Fibroblast of skin of right biceps (primary cell): ENCODE results near the gene IL1RAP.

Source experiments
- DNase-seq: peaks from one replicate; pipeline ENCODE4 v3.0.0-alpha.2; 2013

Gene IL1RAP

GRCh38 chr3:190545191-190545590 lies 31.3 kb downstream of the IL1RAP start:
- DNase-seq, result no peak

DNA sequence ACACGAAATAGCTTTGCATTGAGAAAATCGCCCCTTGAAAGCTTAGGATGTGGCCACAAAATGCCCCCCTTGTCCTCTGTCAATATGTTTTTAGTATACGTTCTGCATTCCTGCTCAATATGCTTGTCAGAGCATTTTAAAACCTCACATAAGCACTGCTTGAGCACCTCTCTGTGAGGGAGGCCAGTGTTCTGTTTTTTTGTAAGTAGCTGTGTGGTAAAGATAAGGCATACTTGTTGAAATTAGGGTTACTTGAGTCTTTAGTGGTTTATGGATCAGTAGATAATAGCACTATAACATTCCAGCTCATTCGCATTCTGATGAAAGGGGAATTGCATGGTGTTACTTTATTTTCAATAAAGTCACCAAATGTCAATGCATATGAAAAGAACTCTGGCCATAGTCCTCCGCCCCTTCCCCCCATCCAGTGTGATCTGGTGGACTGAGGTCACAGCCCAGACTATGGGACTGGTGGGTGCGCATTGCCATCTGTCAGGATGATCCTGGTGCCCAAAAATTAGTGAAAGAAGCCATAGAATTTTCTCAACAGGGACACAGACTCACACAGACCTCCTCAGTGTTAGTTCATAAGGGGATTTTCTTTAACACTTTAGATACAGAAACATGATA lies 33.1 kb downstream of the IL1RAP start:
- no peak for DNase-seq

DNA sequence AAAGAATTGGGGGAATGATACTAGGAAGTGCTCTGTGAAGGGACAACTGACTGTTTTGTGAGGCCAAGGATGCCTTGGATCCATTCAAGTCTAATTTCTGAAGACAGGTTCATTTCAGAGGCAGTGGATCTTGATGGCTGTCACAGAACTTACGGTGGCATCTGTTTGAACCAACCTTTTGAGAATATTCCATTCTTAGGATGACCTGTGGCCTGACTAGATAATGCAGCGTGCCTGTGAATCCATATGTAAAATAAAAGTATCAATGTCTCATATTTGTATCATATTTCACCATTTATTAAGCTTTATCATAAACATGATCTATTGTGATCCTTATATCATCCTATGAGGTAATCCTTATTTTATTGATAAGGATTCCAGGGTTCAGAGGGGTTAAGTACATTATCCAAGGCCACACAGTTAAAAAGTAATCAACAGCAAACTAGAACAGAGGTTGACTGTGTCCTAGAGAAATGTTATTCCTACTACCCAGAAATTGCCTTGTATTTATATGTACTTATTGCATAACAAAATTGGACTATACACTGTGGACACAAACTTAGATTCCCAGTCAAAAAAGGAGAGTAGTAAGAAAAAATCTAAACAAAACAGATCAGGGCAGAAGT lies 34.3 kb downstream of the IL1RAP start:
- DNase-seq, result no peak

DNA sequence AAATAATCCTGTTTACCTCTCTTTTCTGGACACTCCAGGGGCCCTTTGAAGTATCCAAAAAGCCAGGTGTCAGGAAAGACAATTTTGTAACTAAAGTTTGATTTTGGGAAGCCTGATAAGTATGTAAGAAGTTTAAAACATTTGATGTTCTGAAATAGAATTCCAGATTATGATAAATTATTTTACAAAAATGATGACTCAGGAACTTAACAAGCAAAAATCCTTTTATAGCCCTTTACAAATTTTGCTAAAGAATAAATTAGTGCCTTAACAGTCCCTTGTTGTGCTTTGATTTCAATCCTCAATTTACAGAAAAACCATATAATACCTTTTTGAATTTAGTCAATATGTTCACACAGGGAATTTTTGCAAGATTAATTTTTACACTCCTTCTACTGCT lies 38.1 kb downstream of the IL1RAP start:
- DNase-seq, result no peak

DNA sequence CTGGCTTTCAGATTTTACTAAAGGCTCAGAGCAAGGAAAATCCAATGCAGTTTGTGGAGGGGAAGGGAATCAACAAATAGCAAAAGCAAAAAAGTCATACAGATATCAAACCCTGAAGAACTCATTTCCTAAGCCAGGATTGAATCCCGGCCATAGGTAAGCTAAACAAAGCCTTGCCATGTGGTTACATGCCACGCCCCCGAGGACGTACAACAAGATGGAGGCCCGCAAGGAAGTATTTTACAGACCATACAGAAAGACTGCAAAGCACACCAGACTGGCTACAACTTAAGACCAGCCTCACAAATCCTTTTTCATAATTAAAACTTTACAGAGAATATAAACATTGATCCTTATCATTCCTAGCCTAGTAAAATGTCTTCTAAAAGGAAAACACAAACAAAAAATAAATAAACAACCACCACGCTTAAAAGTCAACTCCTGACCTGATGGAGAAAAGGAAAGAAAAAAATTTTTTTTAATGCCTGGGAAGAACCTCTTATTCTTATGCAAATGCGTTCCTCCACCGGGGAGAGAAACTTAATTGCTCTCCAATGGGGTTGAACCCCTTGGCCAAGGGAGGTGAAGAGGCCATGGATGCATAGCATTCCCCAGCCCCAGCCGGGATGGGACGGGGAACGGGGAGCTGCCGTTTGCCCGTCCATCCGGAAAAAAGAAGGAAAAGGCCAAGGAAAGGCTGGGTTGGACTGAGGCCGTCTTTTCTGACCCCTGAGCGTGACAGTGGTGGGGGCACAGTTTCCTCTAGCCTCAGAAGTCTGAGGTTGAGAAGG lies 39.3 kb downstream of the IL1RAP start:
- no peak for DNase-seq

DNA sequence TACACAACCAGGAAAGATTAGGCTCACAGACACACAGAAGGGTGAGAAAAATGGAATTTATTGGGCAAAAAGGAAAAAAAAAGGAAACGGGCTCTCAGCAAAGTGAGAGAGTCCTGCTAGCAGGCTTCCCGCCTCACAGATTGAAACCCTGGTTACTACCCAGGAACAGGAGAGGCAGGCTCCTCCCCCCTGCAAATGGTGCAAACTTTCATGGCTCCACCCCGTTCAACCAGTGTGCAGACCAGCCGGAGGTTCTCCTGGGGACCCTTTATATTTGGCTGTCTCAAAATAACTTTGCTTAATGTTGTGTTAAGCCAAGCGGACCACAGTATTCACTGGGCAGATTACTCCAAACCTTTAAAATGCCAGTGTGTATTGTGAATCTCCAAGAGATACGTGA lies 40.3 kb downstream of the IL1RAP start:
- no peak for DNase-seq

- DNase-seq, result no peak
Measured at GRCh38 chr3:190556351-190556750, 42.5 kb downstream of the IL1RAP start.

DNA sequence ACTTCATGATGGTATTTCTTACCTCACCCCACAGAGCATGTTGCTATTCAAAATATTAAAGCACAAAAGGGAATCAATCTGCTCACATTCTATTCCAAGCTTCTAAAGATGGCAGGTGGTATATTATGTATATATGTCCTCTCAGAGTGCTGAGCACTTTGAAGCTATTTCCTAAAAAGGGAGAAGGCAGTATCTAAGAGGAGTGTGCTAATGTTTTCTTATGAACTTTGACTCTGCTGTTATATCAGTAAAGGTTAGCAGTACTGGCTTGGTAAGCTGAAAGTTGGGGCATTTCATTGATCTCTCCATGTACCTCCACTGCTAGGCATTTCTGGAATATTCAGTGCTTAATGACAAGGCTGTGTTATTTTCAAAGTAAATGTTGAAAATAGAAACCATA lies 43.4 kb downstream of the IL1RAP start:
- DNase-seq, result no peak

DNA sequence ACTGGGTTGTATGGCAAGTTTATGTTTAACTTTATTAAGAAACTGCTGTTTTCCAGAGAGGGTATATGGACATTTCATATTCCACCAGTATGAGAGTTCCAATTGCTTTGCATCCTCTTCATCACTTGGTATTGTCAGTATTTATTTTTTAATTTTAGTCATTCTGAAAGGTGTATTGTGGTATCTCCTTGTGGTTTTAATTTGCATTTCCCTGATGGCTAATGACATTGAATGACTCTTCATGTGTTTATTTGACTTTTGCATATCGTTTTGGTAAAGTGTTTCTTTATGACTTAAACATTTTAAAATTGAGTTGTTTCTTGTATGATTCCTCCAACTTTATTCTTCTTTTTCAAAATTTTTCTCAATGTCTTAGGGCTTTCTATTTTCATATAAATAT lies 44.4 kb downstream of the IL1RAP start:
- no peak for DNase-seq

- DNase-seq, result no peak
Measured at GRCh38 chr3:190558796-190559195, 44.9 kb downstream of the IL1RAP start.

GRCh38 chr3:190560013-190560895 lies 46.4 kb downstream of the IL1RAP start:
- no peak for DNase-seq

DNA sequence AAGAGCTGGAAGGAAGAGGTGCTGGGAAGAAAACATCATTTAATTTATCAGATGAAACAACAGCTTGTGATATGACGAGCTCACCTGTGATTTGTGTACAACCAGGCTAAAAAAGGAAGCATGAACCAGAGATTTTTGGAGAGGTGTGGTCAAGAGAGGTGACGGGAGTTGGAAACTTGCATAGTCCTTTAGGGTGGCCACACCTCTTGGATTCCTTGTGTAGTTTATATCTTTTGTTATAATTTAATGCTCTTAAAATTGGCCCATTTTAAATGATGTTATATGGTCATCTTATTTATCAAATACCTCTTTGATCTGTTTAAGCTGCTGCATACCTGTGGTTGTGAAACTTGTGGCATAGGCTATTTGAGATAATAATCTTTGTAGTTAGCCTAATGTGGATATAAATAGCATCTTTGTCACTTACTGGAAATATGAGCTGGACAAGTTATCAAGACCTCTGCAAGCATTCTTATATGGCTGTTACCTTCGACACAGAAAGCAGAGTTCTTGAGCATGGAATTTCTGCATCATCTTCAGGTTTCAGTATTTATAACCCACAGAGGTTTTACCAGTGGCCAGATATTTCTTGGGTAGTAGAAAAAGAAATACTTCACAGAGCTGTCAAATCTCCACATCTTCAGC lies 49.1 kb downstream of the IL1RAP start:
- peak; percentile 52 for DNase-seq

DNA sequence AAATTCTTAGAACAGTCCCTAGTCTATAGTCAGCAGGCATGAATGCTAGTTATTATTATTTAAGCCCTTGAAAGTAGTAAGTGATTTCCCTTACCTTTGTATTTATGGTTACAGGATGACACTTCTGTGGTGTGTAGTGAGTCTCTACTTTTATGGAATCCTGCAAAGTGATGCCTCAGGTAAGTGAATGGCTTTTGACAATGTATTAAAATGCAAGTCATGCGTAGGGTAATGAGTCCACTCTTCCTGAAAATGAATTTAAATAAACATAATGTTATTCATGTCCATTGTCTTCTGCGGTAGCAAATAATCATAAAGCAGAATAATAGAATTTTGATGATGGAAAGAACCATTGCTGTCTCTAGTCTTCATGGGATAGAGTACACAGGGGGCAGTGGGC lies 50.3 kb downstream of the IL1RAP start:
- DNase-seq, result no peak

DNA sequence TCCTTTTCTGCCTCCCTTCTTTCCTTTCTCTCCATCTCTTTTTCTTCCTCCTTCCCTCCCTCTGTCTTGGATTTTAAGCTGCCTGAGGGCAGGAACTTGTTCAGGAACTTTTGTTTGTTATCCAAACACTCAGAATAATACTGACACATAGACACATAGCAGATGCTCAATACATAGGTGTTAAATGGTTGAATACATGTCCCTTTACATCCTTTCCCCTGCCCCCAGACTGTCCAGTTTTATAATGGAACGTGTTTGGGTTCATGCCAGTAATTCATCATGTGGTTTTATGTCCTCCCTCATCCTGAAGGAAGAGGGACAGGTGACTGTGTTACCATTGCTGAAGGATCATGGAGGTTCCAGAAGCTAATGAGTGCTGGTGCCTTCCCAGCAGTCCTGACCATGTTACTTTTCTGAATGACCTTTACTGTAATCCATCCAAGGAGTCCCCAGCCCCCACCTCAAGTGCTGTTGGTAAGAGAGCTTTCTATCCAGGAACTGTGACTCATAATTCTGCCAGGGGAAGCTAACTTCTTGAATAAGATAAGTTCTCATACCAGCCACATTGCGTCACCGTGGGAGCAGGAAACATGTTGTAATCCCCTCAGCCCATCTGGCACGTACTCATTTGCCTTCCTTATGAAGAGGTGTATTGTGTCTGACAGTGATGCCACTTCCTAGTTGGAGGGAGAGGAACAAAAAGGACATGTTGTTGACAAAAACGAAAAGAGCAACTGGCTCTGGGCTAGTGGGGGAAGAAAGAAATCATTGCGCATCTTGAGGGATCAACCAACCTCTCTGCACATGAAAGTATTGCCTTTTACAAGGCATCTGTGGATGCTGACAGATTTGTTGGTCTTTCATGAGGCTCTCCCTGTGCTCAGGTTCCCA lies 52.4 kb downstream of the IL1RAP start:
- peak; percentile 100 for DNase-seq

GRCh38 chr3:190568036-190568435 lies 54.2 kb downstream of the IL1RAP start:
- no peak for DNase-seq

GRCh38 chr3:190574473-190574872 lies 60.6 kb downstream of the IL1RAP start:
- no peak for DNase-seq

DNA sequence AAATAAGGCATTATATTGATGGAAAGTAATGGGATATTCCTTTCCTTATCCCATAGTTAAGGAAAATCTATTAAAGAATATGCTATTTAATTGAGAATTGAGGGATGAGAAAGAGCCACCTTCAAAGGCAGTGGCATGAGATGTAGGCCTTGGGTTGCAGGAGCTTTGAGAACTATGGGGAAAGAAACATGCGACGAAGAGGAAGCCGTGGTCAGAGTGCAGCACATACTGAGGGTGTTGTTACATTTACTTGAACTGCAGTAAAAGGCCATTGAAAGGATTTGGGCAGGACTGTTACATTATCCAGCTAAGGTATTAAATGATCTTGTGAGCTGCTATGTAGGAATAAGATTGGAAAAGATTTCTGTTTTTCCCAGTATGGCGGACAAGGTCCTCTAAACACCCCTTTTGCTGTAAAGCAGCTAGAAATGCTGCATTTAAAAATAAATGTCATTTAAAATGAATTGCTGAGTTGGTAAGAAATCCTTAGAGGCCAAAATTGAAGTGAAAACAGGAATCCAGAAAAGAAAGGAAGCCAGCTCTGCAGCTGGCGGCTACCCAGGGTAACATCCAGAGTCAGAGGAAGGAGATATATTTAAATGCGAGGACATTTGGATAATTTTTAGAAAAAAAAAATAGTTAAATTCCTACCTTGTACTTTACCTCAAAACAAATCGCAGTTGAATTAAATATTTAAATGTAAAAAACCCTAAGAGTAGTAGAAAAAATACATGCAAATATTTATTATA lies 61.7 kb downstream of the IL1RAP start:
- DNase-seq, result no peak

- no peak for DNase-seq
Measured at GRCh38 chr3:190577225-190577624, 63.3 kb downstream of the IL1RAP start.

DNA sequence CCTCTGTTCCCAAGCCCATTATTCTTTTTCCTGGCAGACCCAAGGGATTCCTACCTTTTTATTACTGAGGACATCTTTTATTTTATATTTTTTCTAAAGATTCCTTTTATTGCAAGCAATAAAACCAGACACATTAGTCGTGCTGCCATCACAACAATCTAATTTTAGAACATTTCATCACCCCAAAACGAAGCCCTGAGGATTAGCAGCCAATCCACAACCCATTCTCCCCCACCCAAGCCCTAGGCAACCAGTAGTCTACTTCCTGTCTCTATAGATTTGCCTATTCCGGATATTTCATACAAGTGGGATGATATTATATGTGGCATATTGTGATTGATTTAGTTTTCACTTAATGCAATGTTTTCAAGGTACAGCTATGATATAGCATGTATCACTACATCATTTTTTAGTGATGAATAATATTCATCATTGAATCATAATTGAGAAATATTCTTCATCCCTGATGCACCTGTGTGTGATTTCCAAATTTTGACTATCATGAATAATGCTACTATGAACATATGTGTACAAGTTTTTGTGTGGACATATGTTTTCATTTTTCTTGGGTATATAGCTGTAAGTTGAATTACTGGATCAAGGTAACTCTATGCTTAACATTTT lies 65.7 kb downstream of the IL1RAP start:
- DNase-seq, result peak; percentile 14

DNA sequence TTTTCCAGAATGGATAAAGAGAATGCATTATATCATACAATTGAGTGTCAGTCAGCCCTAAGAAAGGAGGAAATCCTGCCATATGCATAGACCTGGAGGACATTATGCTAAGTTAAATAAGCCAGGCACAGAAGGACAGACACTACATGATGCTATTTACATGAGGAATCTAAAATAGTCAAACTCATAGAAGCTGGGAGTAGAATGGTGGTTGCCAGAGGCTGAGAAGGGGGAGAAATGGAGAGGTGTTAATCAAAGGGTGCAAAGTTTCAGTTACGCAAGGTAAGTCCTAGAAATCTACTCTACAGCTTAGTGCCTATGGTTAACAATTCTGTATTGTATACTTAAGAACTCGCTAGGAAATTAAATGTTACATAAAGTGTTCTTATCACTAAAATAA lies 66.5 kb downstream of the IL1RAP start:
- no peak for DNase-seq
